CD14-positive monocyte (primary cell): ENCODE data around the gene TRMT2A. TPM values are rescaled to one million over a fixed set of nuclear protein-coding genes. Genes with fewer than 3 reads are reported as not detected.

Experiments used
- DNase-seq, 3 donors: peaks; one replicate each; pipeline ENCODE4 v3.0.0-alpha.2; 2011 to 2022
- H2AFZ ChIP-seq: 2 replicates; pipeline ENCODE4 v1.6.0; 2012; ENCODE audit warnings: mild to moderate bottlenecking, low read depth, low read length, inconsistent platforms; ENCODE audit not compliant: insufficient read depth, poor library complexity, severe bottlenecking
- H3K27ac ChIP-seq, 2 donors: 1 replicate in 1 of 2; 2 replicates in 1 of 2; pipeline ENCODE4 v1.5.1; 2012 to 2013; ENCODE audit warnings: low read length in 2 of 2, control low read depth in 1 of 2, inconsistent platforms in 1 of 2, low read depth in 1 of 2, mild to moderate bottlenecking in 1 of 2
- H3K27me3 ChIP-seq, 2 donors: one replicate each; pipeline versions ENCODE4 v1.6.0 to v1.6.1; 2011 to 2013; ENCODE audit warnings: low read length in 2 of 2; ENCODE audit not compliant: control insufficient read depth in 2 of 2, insufficient read depth in 2 of 2
- H3K36me3 ChIP-seq, 2 donors: replicated peaks in 1 of 2; 1 replicate in 1 of 2; 2 replicates in 1 of 2; pipeline versions ENCODE4 v1.5.1 to v1.6.1; 2012 to 2013; ENCODE audit warnings: low read length in 2 of 2, control low read depth in 1 of 2, inconsistent platforms in 1 of 2, mild to moderate bottlenecking in 1 of 2; ENCODE audit not compliant: insufficient read depth in 2 of 2, control insufficient read depth in 1 of 2
- H3K4me1 ChIP-seq, 2 donors: 1 replicate in 1 of 2; 2 replicates in 1 of 2; pipeline versions ENCODE4 v1.5.1 to v1.6.1; 2012 to 2013; ENCODE audit warnings: low read length in 2 of 2, control low read depth in 1 of 2, inconsistent platforms in 1 of 2, mild to moderate bottlenecking in 1 of 2, moderate library complexity in 1 of 2; ENCODE audit not compliant: insufficient read depth in 2 of 2, control insufficient read depth in 1 of 2
- H3K4me2 ChIP-seq: replicated peaks from 2 replicates; pipeline ENCODE3; 2012; ENCODE audit warnings: low read length, moderate library complexity, mild to moderate bottlenecking; ENCODE audit not compliant: poor library complexity, severe bottlenecking; ENCODE audit errors: extremely low read depth
- H3K4me3 ChIP-seq, 3 experiments: fragments of 200-600 bp in 1 of 3; sonication (generic) in 1 of 3; replicated peaks in 1 of 3; 1 replicate in 2 of 3; 2 replicates in 1 of 3; pipeline ENCODE4 v1.5.1; 2011 to 2013; ENCODE audit warnings: low read length in 3 of 3, mild to moderate bottlenecking in 3 of 3, control low read depth in 2 of 3, low read depth in 2 of 3, inconsistent platforms in 1 of 3, moderate library complexity in 1 of 3
- H3K79me2 ChIP-seq: 2 replicates; pipeline ENCODE4 v1.6.0; 2012; ENCODE audit warnings: mild to moderate bottlenecking, control low read depth, inconsistent platforms, low read length, moderate library complexity; ENCODE audit not compliant: insufficient read depth
- H3K9ac ChIP-seq: 2 replicates; pipeline ENCODE4 v1.6.0; 2017; ENCODE audit warnings: low read length, mild to moderate bottlenecking; ENCODE audit not compliant: insufficient read depth, poor library complexity, severe bottlenecking
- H3K9me3 ChIP-seq, 2 donors: replicated peaks in 1 of 2; 1 replicate in 1 of 2; 2 replicates in 1 of 2; pipeline versions ENCODE4 v1.5.1 to v1.6.1; 2012 to 2013; ENCODE audit warnings: low read length in 2 of 2, control low read depth in 1 of 2; ENCODE audit not compliant: control insufficient read depth in 1 of 2, insufficient read depth in 1 of 2
- H4K20me1 ChIP-seq: 2 replicates; pipeline ENCODE4 v1.6.0; 2012; ENCODE audit warnings: mild to moderate bottlenecking, low read length, control low read depth, moderate library complexity; ENCODE audit not compliant: insufficient read depth
- H3K27ac Mint-ChIP-seq, 7 donors: one replicate each; pipeline ENCODE4 v1.8.0; 2020; ENCODE audit warnings: mild to moderate bottlenecking in 7 of 7, mixed read lengths in 7 of 7, moderate library complexity in 6 of 7, inconsistent platforms in 2 of 7
- H3K27me3 Mint-ChIP-seq, 3 donors: one replicate each; pipeline ENCODE4 v1.8.0; 2021 to 2022; ENCODE audit warnings: low read depth in 3 of 3, mild to moderate bottlenecking in 3 of 3, mixed read lengths in 3 of 3, moderate library complexity in 3 of 3, inconsistent platforms in 1 of 3
- H3K36me3 Mint-ChIP-seq, 2 donors: one replicate each; pipeline ENCODE4 v1.8.0; 2020; ENCODE audit warnings: mixed read lengths in 2 of 2, inconsistent platforms in 1 of 2, mild to moderate bottlenecking in 1 of 2
- H3K4me1 Mint-ChIP-seq: one replicate; pipeline ENCODE4 v1.8.0; 2020; ENCODE audit warnings: mild to moderate bottlenecking, mixed read lengths
- H3K4me3 Mint-ChIP-seq, 2 donors: one replicate each; pipeline ENCODE4 v1.8.0; 2020; ENCODE audit warnings: mild to moderate bottlenecking in 2 of 2, mixed read lengths in 2 of 2, moderate library complexity in 1 of 2
- H3K9me3 Mint-ChIP-seq, 7 donors: one replicate each; pipeline ENCODE4 v1.8.0; 2020 to 2022; ENCODE audit warnings: mixed read lengths in 7 of 7, mild to moderate bottlenecking in 6 of 7, moderate library complexity in 6 of 7, inconsistent platforms in 2 of 7
- WGBS: methylation state at CpG from one replicate; pipeline ENCODE4 v1.1.5; 2013; ENCODE audit warnings: missing lambda C conversion rate; ENCODE audit not compliant: insufficient coverage; 5-methylcytosine and 5-hydroxymethylcytosine counted together
- intact Hi-C, 2 donors: fragments of 100-400 bp; cut with micrococcal nuclease; formaldehyde crosslinking; loops; one replicate each; pipeline versions ENCODE4 v1.15.0 to v1.15.1; 2023
- polyA plus RNA-seq, 3 donors: library from polyadenylated mRNA; depleted of rRNA in 1 of 3; unstranded in 2 of 3; stranded (reverse) in 1 of 3; fragments of 300-500 nt in 2 of 3; fragments of >200 nt in 1 of 3; fragmentation: Illumina TruSeq in 2 of 3; gene quantifications; 1 replicate in 2 of 3; 2 replicates in 1 of 3; pipeline ENCODE4 v1.2.3, GENCODE V29; 2012 to 2021
- TF ChIP-seq, protein P1 (sequence below): fragments of 200-600 bp; IDR thresholded peaks from one replicate; pipeline ENCODE4 v1.8.0; 2022; ENCODE audit warnings: antibody characterized with exemption, mild to moderate bottlenecking

TRMT2A gene
- polyA plus RNA-seq, 3 donors = 20.1 to 121 (median 23.5) TPM

DNA sequence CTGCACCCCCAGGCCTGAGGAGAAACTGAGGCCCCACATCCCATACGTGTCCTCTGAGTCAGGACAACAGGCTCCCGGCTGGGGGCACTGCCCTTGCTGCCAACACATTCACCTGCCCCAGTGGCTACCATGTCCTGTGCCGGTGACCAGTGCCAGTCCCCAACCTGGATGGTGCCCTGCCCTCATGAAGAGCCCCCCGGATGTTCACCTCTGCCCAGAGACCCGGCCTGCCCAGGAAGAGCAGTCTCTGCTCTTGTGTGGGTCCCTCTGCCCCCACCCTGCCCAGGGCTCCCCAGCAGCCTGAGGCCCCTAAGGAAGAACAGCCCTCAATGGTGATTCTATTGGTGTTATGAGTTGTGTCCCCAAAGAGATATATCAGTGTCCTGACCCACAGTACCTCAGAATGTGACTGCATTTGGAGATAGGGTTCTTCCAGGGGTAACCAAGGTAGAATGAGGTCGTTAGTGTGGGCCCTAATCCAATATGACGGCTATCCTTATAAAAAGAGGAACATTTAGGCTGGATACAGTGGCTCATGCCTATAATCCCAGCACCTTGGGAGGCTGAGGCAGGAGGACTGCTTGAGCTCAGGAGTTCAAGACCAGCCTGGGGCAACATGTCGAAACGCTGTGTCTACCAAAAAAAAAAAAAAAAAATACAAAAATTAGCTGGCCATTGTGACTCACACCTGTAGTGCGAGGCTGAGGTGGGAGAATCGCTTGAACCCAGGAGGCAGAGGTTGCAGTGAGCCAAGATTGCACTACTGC is 50.2 kb downstream of the TRMT2A start:
- H3K27ac ChIP-seq = no peak overlapping the region
- no peaks in the 10 kb centered on the region for H3K9me3 ChIP-seq
- H3K27me3 Mint-ChIP-seq = no peaks in the 10 kb centered on the region
- no peak overlapping the region for H3K4me3 ChIP-seq
- H3K9ac ChIP-seq = no peak overlapping the region
- intact Hi-C loops = no loop called here
- H3K4me1 ChIP-seq = no peaks in the 10 kb centered on the region
- H3K4me1 Mint-ChIP-seq = no peaks in the 10 kb centered on the region
- peaks cover 6% of the 10 kb centered on the region for H4K20me1 ChIP-seq
- no peaks in the 10 kb centered on the region for H3K27me3 ChIP-seq
- TF ChIP-seq, protein P1, sequence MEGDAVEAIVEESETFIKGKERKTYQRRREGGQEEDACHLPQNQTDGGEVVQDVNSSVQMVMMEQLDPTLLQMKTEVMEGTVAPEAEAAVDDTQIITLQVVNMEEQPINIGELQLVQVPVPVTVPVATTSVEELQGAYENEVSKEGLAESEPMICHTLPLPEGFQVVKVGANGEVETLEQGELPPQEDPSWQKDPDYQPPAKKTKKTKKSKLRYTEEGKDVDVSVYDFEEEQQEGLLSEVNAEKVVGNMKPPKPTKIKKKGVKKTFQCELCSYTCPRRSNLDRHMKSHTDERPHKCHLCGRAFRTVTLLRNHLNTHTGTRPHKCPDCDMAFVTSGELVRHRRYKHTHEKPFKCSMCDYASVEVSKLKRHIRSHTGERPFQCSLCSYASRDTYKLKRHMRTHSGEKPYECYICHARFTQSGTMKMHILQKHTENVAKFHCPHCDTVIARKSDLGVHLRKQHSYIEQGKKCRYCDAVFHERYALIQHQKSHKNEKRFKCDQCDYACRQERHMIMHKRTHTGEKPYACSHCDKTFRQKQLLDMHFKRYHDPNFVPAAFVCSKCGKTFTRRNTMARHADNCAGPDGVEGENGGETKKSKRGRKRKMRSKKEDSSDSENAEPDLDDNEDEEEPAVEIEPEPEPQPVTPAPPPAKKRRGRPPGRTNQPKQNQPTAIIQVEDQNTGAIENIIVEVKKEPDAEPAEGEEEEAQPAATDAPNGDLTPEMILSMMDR = no peak
- H3K4me3 Mint-ChIP-seq = no peak overlapping the region
- H2AFZ ChIP-seq = no peak overlapping the region
- H3K79me2 ChIP-seq = no peaks in the 10 kb centered on the region
- H3K9me3 Mint-ChIP-seq = no peaks in the 10 kb centered on the region
- no peak overlapping the region for H3K27ac Mint-ChIP-seq
- H3K36me3 ChIP-seq = peaks cover 28 to 42% of the 10 kb centered on the region in 2 donors
- WGBS = 86% methylated on average over 6 of the region's 11 CpGs
- DNase-seq = no peak
- H3K4me2 ChIP-seq = no peak overlapping the region
- H3K36me3 Mint-ChIP-seq = peaks cover 21 to 36% of the 10 kb centered on the region in 2 donors

GRCh38 chr22:20065896-20066616 is 51.0 kb downstream of the TRMT2A start:
- H3K79me2 ChIP-seq = no peaks in the 10 kb centered on the region
- TF ChIP-seq, protein P1 = no peak
- H3K4me1 ChIP-seq = no peaks in the 10 kb centered on the region
- H3K27ac ChIP-seq = no peak overlapping the region
- H3K9ac ChIP-seq = no peak overlapping the region
- peaks cover 13% of the 10 kb centered on the region for H4K20me1 ChIP-seq
- Mint-ChIP-seq H3K9me3 (no peaks in the 10 kb centered on the region), H3K36me3 (peaks cover 27 to 44% of the 10 kb centered on the region in 2 donors), H3K4me3 (no peak overlapping the region), H3K27me3 (no peaks in the 10 kb centered on the region), H3K4me1 (no peaks in the 10 kb centered on the region), H3K27ac (peak overlapping the region in 1 of 7 donors; percentile 23)
- H3K4me2 ChIP-seq = no peak overlapping the region
- no peaks in the 10 kb centered on the region for H3K9me3 ChIP-seq
- no peak for DNase-seq
- H3K36me3 ChIP-seq = peaks cover 36 to 50% of the 10 kb centered on the region in 2 donors
- intact Hi-C loops = no loop called here
- H3K27me3 ChIP-seq = no peaks in the 10 kb centered on the region
- 94% methylated on average over 7 of the region's 14 CpGs for WGBS
- H2AFZ ChIP-seq = no peak overlapping the region
- no peak overlapping the region for H3K4me3 ChIP-seq
